Neutrophil (primary cell): Measurements from ENCODE around the gene GALNT16.

ENCODE experiments used
- H3K27ac ChIP-seq: fragments of 200-600 bp; sonication (generic); 2 replicates; pipeline ENCODE4 v1.5.1; 2016; ENCODE audit warnings: mild to moderate bottlenecking, moderate library complexity
- H3K27me3 ChIP-seq: fragments of 200-600 bp; sonication (generic); 2 replicates; pipeline ENCODE4 v1.6.0; 2016; ENCODE audit warnings: mild to moderate bottlenecking
- H3K36me3 ChIP-seq: fragments of 200-600 bp; sonication (generic); 2 replicates; pipeline ENCODE4 v1.5.1; 2017
- H3K4me1 ChIP-seq, 2 experiments: fragments of 200-600 bp in 1 of 2; sonication (generic) in 1 of 2; 1 replicate in 1 of 2; 2 replicates in 1 of 2; pipeline versions ENCODE4 v1.5.1 to v1.6.1; 2013 to 2016; ENCODE audit warnings: low read depth in 1 of 2, low read length in 1 of 2, mild to moderate bottlenecking in 1 of 2, moderate library complexity in 1 of 2; ENCODE audit not compliant: control insufficient read depth in 1 of 2, insufficient read depth in 1 of 2
- H3K4me3 ChIP-seq, 2 experiments: fragments of 200-600 bp in 1 of 2; sonication (generic) in 1 of 2; 1 replicate in 1 of 2; 2 replicates in 1 of 2; pipeline ENCODE4 v1.5.1; 2013 to 2016; ENCODE audit warnings: low read depth in 1 of 2, low read length in 1 of 2, mild to moderate bottlenecking in 1 of 2, moderate library complexity in 1 of 2
- H3K9me3 ChIP-seq: fragments of 200-600 bp; sonication (generic); 2 replicates; pipeline ENCODE4 v1.5.1; 2016
- TF ChIP-seq, protein P1 (sequence below): fragments of 200-600 bp; sonication (generic); IDR thresholded peaks from 2 replicates; pipeline ENCODE4 v1.5.1; 2016; ENCODE audit warnings: antibody characterized with exemption

Gene GALNT16

DNA sequence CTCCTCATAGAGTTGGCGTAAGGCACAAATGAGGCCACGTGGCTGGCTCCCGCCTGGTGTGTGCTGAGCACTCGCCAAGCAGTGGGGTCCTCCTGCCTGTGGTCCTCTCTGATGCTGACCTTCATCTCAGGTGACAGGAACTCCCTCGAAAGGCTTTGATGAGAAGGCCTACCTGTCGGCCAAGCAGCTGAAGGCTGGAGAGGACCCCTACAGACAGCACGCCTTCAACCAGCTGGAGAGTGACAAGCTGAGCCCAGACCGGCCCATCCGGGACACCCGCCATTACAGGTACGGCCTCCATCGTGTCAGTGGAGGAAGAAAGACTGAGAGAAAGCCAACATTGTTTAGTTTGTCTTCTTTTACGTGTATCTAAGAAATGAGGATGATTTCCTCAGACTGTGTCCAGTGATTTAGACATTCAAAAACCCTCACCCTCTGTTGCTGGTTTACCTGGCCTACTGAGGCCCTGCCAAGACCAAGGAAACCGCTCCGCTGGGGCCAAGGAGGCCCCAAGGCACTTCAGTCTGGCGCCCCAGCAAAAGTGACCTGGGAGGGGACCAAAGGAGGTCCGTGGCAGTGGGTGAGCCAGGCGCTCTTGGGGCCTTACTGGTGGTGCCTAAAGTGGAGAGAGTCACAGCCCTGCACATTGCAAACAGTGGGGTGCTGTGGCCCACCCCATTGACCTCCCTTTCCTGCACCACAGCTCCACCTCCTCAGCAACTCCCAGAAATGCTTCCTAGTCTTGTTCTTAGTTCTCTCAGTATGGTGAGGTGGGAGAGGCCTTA, 60.8 kb downstream of the GALNT16 start:
- TF ChIP-seq, protein P1, sequence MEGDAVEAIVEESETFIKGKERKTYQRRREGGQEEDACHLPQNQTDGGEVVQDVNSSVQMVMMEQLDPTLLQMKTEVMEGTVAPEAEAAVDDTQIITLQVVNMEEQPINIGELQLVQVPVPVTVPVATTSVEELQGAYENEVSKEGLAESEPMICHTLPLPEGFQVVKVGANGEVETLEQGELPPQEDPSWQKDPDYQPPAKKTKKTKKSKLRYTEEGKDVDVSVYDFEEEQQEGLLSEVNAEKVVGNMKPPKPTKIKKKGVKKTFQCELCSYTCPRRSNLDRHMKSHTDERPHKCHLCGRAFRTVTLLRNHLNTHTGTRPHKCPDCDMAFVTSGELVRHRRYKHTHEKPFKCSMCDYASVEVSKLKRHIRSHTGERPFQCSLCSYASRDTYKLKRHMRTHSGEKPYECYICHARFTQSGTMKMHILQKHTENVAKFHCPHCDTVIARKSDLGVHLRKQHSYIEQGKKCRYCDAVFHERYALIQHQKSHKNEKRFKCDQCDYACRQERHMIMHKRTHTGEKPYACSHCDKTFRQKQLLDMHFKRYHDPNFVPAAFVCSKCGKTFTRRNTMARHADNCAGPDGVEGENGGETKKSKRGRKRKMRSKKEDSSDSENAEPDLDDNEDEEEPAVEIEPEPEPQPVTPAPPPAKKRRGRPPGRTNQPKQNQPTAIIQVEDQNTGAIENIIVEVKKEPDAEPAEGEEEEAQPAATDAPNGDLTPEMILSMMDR, result no peak
- Histone ChIP-seq H3K4me3 (no peak overlapping the region), H3K4me1 (no peaks in the 10 kb centered on the region), H3K9me3 (no peaks in the 10 kb centered on the region), H3K36me3 (no peaks in the 10 kb centered on the region), H3K27me3 (no peaks in the 10 kb centered on the region), H3K27ac (no peak overlapping the region)

DNA sequence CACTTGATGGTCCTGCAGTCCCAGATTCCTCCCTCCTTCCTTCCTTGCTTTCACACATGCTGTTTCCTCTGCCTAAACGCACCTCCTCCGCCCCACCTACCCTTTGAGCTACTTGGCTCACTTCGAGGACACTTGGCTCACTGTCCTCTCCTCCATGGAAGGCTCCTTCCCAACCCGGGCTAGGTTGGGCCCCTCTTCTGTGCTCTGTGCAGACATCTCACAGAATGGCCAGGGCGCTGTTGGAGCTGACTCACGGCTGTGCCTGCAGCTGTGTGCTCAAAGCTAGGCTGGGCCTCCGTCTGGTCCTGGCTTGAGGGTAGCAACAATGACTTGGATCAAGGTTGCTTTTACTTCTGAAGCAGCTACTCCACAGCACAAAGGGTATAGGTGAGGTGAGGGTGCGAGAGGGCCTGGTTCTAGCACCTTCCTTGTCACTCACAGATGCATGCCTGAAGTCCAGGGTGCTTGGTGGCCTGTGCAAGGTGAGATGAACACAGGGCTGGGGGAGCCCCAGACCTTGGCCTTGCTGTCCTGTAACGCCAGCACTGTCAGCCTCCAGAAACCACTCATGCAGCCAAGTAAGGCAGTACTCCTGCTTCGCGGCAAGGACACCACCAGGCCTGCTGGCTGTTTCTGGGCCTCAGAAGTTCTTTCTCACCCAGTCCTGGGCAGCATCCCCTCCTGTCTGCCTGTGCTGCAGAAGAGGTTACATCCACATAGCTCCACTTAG, 61.8 kb downstream of the GALNT16 start:
- H3K27me3 ChIP-seq, result no peaks in the 10 kb centered on the region

DNA sequence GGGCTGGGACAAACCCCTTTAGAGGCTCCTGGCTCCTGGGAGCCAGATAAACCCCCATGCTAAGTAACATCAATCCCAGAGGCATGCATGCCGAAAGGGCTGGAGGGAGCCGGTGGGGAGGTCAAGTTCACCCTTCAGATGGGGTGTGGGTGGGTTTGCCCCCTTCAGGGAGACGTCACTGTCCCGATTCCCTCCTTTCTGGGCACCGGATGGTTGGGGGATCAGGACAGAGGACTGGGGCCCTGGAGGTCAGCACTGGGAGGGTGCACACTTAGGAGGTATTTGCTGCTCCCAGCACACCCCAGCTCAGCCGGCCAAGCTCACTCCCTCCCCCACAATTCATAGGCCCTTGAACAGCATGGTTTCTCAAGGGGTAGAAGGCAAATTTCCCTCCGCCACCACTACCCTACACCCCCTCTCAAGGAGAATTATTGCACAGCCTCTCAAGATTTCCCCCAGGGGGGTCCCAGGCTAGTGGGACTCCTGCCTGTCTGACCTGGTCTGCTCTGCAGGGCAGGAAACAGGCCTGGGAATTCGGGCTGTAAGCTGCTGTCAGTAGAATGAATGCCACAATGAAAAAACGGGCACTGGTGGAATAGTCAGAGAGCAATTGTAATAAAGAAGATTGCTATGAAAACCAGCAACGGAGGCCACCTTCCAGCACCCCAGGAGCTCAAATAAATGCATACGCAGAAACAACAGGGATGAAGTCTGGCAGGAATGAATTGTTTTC, 63.5 kb downstream of the GALNT16 start:
- no peak overlapping the region for H3K27ac ChIP-seq
- no peaks in the 10 kb centered on the region for H3K36me3 ChIP-seq
- TF ChIP-seq, protein P1, result no peak
- H3K4me3 ChIP-seq, result no peak overlapping the region
- H3K27me3 ChIP-seq, result no peaks in the 10 kb centered on the region
- no peaks in the 10 kb centered on the region for H3K4me1 ChIP-seq
- H3K9me3 ChIP-seq, result no peaks in the 10 kb centered on the region

More for the DNA sequence above, 61.8 kb downstream of the GALNT16 start:
- Histone ChIP-seq H3K36me3 (no peaks in the 10 kb centered on the region), H3K9me3 (no peaks in the 10 kb centered on the region), H3K4me1 (no peaks in the 10 kb centered on the region), H3K27ac (no peak overlapping the region), H3K4me3 (no peak overlapping the region)
- TF ChIP-seq, protein P1, result no peak

DNA sequence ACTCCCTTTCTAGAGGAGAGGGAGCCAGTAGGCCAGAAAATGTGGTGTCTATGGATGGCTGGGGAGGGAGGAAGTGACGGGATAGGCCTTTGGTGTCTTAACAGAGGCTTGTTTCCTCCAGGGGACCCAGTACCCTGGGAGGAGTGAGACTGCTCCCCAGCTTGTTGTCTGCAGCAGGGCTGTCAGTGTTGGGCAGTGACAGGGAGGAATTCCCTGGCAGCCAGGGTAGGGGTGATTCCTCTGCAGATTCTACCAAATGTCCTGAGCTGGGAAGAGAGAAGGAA, 64.0 kb downstream of the GALNT16 start:
- H3K9me3 ChIP-seq, result no peaks in the 10 kb centered on the region
- no peaks in the 10 kb centered on the region for H3K27me3 ChIP-seq

DNA sequence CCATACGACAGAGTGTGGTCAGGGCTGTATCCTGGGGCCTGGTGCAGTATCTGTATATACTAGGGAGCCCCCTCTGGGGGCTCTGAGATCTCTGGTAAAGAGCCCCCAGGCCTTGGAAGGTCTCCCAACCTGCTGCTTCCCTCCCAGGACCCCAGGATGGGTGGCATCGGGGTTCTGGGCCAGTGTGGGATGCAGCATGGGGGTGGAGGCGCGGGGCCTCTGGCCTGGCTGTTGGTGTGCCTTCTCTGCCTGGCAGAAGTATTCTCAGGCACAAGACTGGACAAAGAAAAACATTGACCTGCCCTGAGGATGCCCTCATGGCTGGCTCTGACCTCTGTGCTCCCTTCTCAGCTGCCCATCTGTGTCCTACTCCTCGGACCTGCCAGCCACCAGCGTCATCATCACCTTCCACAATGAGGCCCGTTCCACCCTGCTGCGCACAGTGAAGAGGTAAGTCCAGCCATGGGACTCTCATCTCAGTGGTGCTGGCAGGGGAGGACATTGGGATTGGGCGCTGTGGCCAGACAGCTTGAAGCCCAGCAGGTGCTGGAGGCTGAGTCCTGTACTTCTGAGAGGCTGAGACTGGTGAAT, 64.5 kb downstream of the GALNT16 start:
- no peak overlapping the region for H3K4me3 ChIP-seq
- H3K9me3 ChIP-seq, result no peaks in the 10 kb centered on the region
- no peaks in the 10 kb centered on the region for H3K36me3 ChIP-seq
- no peak overlapping the region for H3K27ac ChIP-seq
- H3K27me3 ChIP-seq, result no peaks in the 10 kb centered on the region
- no peaks in the 10 kb centered on the region for H3K4me1 ChIP-seq
- TF ChIP-seq, protein P1, result no peak

More for the DNA sequence above, 64.0 kb downstream of the GALNT16 start:
- Histone ChIP-seq H3K27ac (no peak overlapping the region), H3K36me3 (no peaks in the 10 kb centered on the region), H3K4me1 (no peaks in the 10 kb centered on the region), H3K4me3 (no peak overlapping the region)
- TF ChIP-seq, protein P1, result no peak
